Loucy (cell line): ENCODE results near the gene BTBD10.
A peak's percentile ranks its signal among the peaks of the same experiment; 100 is the strongest.

ENCODE experiments used
- H2AFZ ChIP-seq: fragments of 200-600 bp; sonication (generic); 2 replicates; pipeline ENCODE4 v1.6.0; 2016; ENCODE audit warnings: antibody characterized with exemption, mild to moderate bottlenecking, low read length, moderate library complexity
- H3F3A ChIP-seq: fragments of 200-600 bp; 2 replicates; pipeline ENCODE4 v1.6.0; 2016; ENCODE audit warnings: antibody characterized with exemption, low read depth, mild to moderate bottlenecking
- H3K27me3 ChIP-seq: fragments of 200-600 bp; sonication (generic); 2 replicates; pipeline ENCODE4 v1.6.1; 2014; ENCODE audit warnings: low read length, mild to moderate bottlenecking; ENCODE audit not compliant: insufficient read depth, poor library complexity, severe bottlenecking
- H3K36me3 ChIP-seq: fragments of 200-600 bp; sonication (generic); 2 replicates; pipeline ENCODE4 v1.6.1; 2016; ENCODE audit warnings: low read length; ENCODE audit not compliant: insufficient read depth
- H3K4me1 ChIP-seq: fragments of 200-600 bp; sonication (generic); 2 replicates; pipeline ENCODE4 v1.5.1; 2014; ENCODE audit warnings: low read length, mild to moderate bottlenecking; ENCODE audit not compliant: insufficient read depth, poor library complexity, severe bottlenecking
- H3K4me2 ChIP-seq: fragments of 200-600 bp; sonication (generic); 2 replicates; pipeline ENCODE4 v1.6.0; 2014; ENCODE audit warnings: antibody characterized with exemption, low read length, low read depth, mild to moderate bottlenecking; ENCODE audit not compliant: poor library complexity, severe bottlenecking
- H3K4me3 ChIP-seq: fragments of 200-600 bp; sonication (generic); 2 replicates; pipeline ENCODE4 v1.5.1; 2014; ENCODE audit warnings: low read length, mild to moderate bottlenecking, mixed read lengths; ENCODE audit not compliant: poor library complexity, severe bottlenecking
- H3K79me2 ChIP-seq: fragments of 200-600 bp; sonication (generic); 2 replicates; pipeline ENCODE4 v1.6.1; 2014; ENCODE audit warnings: low read length; ENCODE audit not compliant: insufficient read depth
- H3K9ac ChIP-seq: fragments of 200-600 bp; sonication (generic); 2 replicates; pipeline ENCODE4 v1.6.0; 2014; ENCODE audit warnings: mild to moderate bottlenecking, low read depth, low read length, moderate library complexity; ENCODE audit not compliant: poor library complexity, severe bottlenecking
- H3K9me2 ChIP-seq: fragments of 200-600 bp; sonication (generic); replicated peaks from 2 replicates; pipeline ENCODE4 v1.6.1; 2016; ENCODE audit warnings: low read depth, low read length, mixed read lengths
- H3K9me3 ChIP-seq: fragments of 200-600 bp; sonication (generic); 2 replicates; pipeline ENCODE4 v1.6.1; 2014; ENCODE audit warnings: mild to moderate bottlenecking, antibody characterized with exemption, low read length, low read depth; ENCODE audit not compliant: insufficient read depth
- H4K20me1 ChIP-seq: fragments of 200-600 bp; sonication (generic); 2 replicates; pipeline ENCODE4 v1.6.0; 2014; ENCODE audit warnings: antibody characterized with exemption, low read length, mild to moderate bottlenecking; ENCODE audit not compliant: insufficient read depth, poor library complexity, severe bottlenecking
- CTCF ChIP-seq: fragments of 200-600 bp; sonication (generic); conservative IDR thresholded peaks from 2 replicates; pipeline ENCODE4 v1.5.1; 2014; ENCODE audit warnings: mild to moderate bottlenecking, antibody characterized with exemption, low read length
- EZH2phosphoT487 ChIP-seq: fragments of 200-600 bp; IDR thresholded peaks from 2 replicates; pipeline ENCODE4 v1.6.1; 2018; ENCODE audit warnings: antibody characterized with exemption, mild to moderate bottlenecking, moderate library complexity, borderline replicate concordance

BTBD10 gene

DNA sequence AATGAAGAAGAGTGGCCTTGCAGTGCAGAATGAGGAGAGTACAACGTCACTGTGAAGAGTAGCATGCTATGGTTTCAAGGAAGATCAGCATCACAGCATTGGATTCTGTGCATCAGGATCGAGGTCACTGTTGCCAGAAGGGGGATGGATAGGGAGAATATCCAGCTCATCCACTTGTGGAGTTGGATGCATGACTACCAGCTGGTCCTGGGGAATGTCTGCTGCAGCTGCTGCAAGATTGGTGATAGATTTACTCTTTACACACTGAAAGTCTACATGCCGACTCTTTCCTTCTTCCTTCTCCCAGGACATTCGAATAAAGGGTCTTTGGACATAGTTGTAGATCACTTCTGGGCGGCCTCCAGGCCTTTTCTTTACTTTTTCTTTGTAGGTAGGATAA is 74.3 kb downstream of the BTBD10 start:
- Histone ChIP-seq H3K9me2 (no peaks in the 10 kb centered on the region), H3K4me1 (no peaks in the 10 kb centered on the region), H4K20me1 (no peaks in the 10 kb centered on the region), H3K9ac (no peak overlapping the region), H3K4me2 (no peak overlapping the region), H3F3A (no peaks in the 10 kb centered on the region), H3K9me3 (no peaks in the 10 kb centered on the region), H3K4me3 (no peak overlapping the region), H3K36me3 (peaks cover 33% of the 10 kb centered on the region; the same call in 1 of the 2 replicates), H2AFZ (no peak overlapping the region), H3K79me2 (no peaks in the 10 kb centered on the region), H3K27me3 (no peaks in the 10 kb centered on the region)
- TF ChIP-seq CTCF (no peak), EZH2phosphoT487 (no peak)

- Histone ChIP-seq H3K9ac (no peak overlapping the region), H3K9me3 (no peaks in the 10 kb centered on the region), H3F3A (no peaks in the 10 kb centered on the region), H3K27me3 (no peaks in the 10 kb centered on the region), H2AFZ (no peak overlapping the region), H4K20me1 (no peaks in the 10 kb centered on the region), H3K36me3 (peaks cover 40% of the 10 kb centered on the region; the same call in 1 of the 2 replicates), H3K79me2 (no peaks in the 10 kb centered on the region), H3K4me1 (no peaks in the 10 kb centered on the region), H3K9me2 (no peaks in the 10 kb centered on the region), H3K4me2 (no peak overlapping the region), H3K4me3 (no peak overlapping the region)
- TF ChIP-seq EZH2phosphoT487 (no peak), CTCF (no peak)
Observed at GRCh38 chr11:13386567-13386966, 76.5 kb downstream of the BTBD10 start.

DNA sequence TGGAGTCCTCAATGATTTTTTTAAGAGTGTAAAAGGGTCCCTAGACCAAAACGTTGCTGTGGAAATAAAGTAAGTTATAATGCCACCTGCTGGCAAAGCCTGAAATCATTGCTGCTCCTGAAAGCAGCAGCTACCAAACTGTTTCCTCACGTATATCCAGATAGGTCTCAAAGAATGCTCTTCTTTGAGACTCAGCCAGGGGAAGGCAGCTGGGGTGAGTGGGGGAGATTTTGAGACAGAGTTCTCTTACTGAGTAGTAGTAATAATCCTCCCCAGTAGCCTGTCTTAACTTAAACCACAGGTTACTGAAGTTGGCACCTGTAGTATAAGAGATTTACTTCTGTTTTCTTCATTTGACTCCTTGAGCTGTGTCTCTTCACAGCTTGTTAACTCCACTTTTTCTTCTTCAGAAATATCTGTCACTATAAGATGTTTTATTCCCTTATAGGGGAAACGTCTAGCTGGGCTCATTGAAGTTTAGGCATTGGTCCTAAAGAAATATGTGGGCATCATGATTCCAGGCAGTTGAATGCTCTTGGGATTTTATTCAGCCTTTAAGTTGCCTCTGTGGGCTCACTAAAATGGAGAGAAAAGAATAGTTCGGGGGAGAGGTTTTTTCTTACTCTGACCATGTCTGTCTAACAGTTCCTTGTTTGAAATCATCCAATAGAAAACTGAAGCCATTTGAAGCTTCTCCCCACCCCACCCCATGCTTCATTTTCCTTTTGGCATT is 77.9 kb downstream of the BTBD10 start:
- Histone ChIP-seq H3K9me3 (no peaks in the 10 kb centered on the region), H3K4me2 (no peak overlapping the region), H4K20me1 (no peaks in the 10 kb centered on the region), H3F3A (no peaks in the 10 kb centered on the region), H3K9me2 (no peaks in the 10 kb centered on the region), H3K4me1 (no peaks in the 10 kb centered on the region), H2AFZ (no peak overlapping the region), H3K79me2 (no peaks in the 10 kb centered on the region), H3K27me3 (no peaks in the 10 kb centered on the region), H3K36me3 (peaks cover 33% of the 10 kb centered on the region; the same call in 1 of the 2 replicates), H3K4me3 (no peak overlapping the region), H3K9ac (no peak overlapping the region)
- TF ChIP-seq CTCF (peak; percentile 71), EZH2phosphoT487 (no peak)
